Kidney (tissue), 14 donors: ENCODE measurements around the gene SRBD1. TPM values are rescaled to one million over a fixed set of nuclear protein-coding genes. Genes with fewer than 3 reads are reported as not detected.

Experiments used
- DNase-seq, 5 donors: peaks; one replicate each; pipeline ENCODE4 v3.0.0-alpha.2; 2013 to 2020
- FAIRE-seq: peaks from 2 replicates; lab custom pipeline; 2012; peaks lifted over from hg19 to GRCh38; lab: Jason Lieb, UNC
- H3K27ac ChIP-seq, 2 donors: one replicate each; pipeline ENCODE4 v1.7.0; 2013; ENCODE audit warnings: low read depth in 2 of 2, low read length in 2 of 2, inconsistent platforms in 1 of 2
- H3K27me3 ChIP-seq: one replicate; pipeline ENCODE4 v1.7.1; 2013; ENCODE audit warnings: low read length, inconsistent platforms; ENCODE audit not compliant: control insufficient read depth, insufficient read depth
- H3K36me3 ChIP-seq, 3 donors: one replicate each; pipeline versions ENCODE4 v1.7.0 to v1.7.1; 2013; ENCODE audit warnings: low read length in 3 of 3, control low read depth in 1 of 3, inconsistent platforms in 1 of 3; ENCODE audit not compliant: insufficient read depth in 3 of 3, control insufficient read depth in 2 of 3
- H3K4me1 ChIP-seq, 3 donors: one replicate each; pipeline versions ENCODE4 v1.7.0 to v1.7.1; 2013; ENCODE audit warnings: low read length in 3 of 3, inconsistent platforms in 1 of 3, low read depth in 1 of 3; ENCODE audit not compliant: control insufficient read depth in 2 of 3, insufficient read depth in 2 of 3
- H3K4me3 ChIP-seq, 3 donors: one replicate each; pipeline versions ENCODE4 v1.7.0 to v1.8.1; 2013; ENCODE audit warnings: low read length in 3 of 3, control low read depth in 1 of 3, inconsistent platforms in 1 of 3
- H3K9ac ChIP-seq, 3 donors: one replicate each; pipeline versions ENCODE4 v1.7.0 to v1.7.1; 2013; ENCODE audit warnings: low read length in 3 of 3, control low read depth in 1 of 3, inconsistent platforms in 1 of 3
- H3K9me3 ChIP-seq, 3 donors: one replicate each; pipeline versions ENCODE4 v1.7.0 to v1.7.1; 2013; ENCODE audit warnings: low read length in 3 of 3, control low read depth in 1 of 3, inconsistent platforms in 1 of 3; ENCODE audit not compliant: control insufficient read depth in 2 of 3, insufficient read depth in 1 of 3
- CTCF ChIP-seq: IDR thresholded peaks from 3 replicates; pipeline ENCODE4 v1.5.1; 2012; ENCODE audit warnings: mild to moderate bottlenecking, moderate library complexity, borderline replicate concordance; ENCODE audit not compliant: insufficient read depth; ENCODE audit errors: extremely low read depth
- intact Hi-C: fragments of 100-400 bp; cut with DNase I; formaldehyde crosslinking; loops from one replicate; pipeline ENCODE4 v1.11.1; 2022
- polyA plus RNA-seq: library from polyadenylated mRNA; stranded (reverse); fragments of 350-450 nt; fragmentation: Illumina TruSeq; extraction: RNeasy Lipid Tissue Mini Kit (QIAGEN cat#74804); gene quantifications from one replicate; pipeline ENCODE4 v1.2.3, GENCODE V29; 2014; ENCODE audit warnings: low read depth, low replicate concordance; ENCODE audit not compliant: insufficient read depth
- total RNA-seq: library from RNA; stranded (reverse); fragmentation: NEBNext Ultra II Directional; extraction: Animal tissue kit (Norgen Biotek cat#: 25700); gene quantifications from one replicate; pipeline ENCODE4 v1.2.1, GENCODE V29; 2021
- donor health status: control.
- donor health status: control.
- donor health status: control.
- donor health status: control.
- donor health status: control.
- donor health status: DM: yes; HTN: yes; CAD: no.
- donor health status: Normal renal cell carcinoma (clear cell type).

The SRBD1 gene
- total and polyA plus RNA-seq, 2 donors from 2014 or later, result 5.4 to 19.5 TPM

DNA sequence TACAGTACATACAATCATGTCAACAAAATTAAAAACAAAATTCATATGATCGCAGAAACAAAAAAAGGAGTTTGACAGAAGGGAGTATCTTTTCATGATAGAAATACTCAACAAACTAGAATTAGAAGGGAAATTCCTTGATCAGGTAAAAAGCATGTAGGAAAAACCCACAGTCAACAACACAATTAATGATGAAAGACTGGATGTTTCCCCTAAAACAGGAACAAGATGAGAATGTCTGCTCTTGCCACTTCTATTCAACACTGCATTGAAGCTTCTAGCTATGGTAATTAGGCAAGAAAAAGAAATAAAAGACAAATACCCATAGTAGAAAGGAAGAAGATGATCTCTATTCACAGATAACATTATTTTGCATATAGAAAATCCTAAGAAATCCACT, 87.1 kb downstream of the SRBD1 start:
- no peak for DNase-seq
- no peak for FAIRE-seq
- Histone ChIP-seq H3K36me3 (no peaks in the 10 kb centered on the region), H3K27me3 (no peaks in the 10 kb centered on the region), H3K9ac (no peak overlapping the region), H3K27ac (no peak overlapping the region), H3K4me3 (no peak overlapping the region), H3K9me3 (no peaks in the 10 kb centered on the region), H3K4me1 (no peaks in the 10 kb centered on the region)
- TF ChIP-seq CTCF, result no peak
- intact Hi-C loops, result no loop called here

- intact Hi-C loops, result no loop called here
- H3K9me3 ChIP-seq, result no peaks in the 10 kb centered on the region
- H3K36me3 ChIP-seq, result no peaks in the 10 kb centered on the region
- no peak overlapping the region for H3K27ac ChIP-seq
- no peak overlapping the region for H3K9ac ChIP-seq
- H3K27me3 ChIP-seq, result no peaks in the 10 kb centered on the region
- no peak for FAIRE-seq
- no peak overlapping the region for H3K4me3 ChIP-seq
- TF ChIP-seq CTCF, result no peak
- no peaks in the 10 kb centered on the region for H3K4me1 ChIP-seq
- no peak for DNase-seq
Observed at GRCh38 chr2:45518546-45518945, 92.5 kb downstream of the SRBD1 start.

DNA sequence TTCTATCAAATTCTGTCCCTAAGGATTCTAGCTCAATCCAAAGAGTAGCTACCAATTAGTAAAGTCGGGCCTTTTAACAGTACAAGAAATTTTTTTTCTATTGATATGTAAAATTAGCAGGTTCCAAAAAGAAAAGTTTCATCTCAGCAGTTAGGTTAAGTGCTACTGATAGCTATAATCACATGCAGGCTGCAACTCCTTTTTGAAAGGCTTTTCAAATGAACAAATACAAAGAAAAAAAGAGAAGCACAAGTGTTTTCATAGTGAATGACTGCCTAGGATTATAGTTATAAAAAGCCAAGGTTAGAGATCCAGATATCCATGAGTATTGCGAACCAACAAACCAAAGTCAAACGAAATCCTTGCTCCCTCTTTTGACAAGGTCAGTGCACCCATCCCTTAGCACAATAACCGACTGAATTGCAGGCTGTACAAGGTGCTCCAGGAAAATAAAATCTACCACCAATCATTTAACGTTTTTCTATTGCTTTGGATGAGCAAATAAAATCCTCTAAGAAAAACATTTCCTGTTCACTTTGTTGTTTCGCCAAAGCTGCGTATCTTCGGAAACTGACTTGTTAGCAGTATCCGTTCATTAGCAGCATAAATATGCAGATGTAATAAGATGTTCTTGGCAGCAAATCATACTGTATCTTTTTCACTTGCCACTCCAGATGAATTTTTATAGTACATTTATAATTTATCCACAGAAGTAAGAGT, 100.2 kb downstream of the SRBD1 start:
- Histone ChIP-seq H3K27me3 (no peaks in the 10 kb centered on the region), H3K4me1 (no peaks in the 10 kb centered on the region), H3K9me3 (no peaks in the 10 kb centered on the region), H3K27ac (no peak overlapping the region), H3K36me3 (no peaks in the 10 kb centered on the region), H3K9ac (no peak overlapping the region), H3K4me3 (no peak overlapping the region)
- no peak for FAIRE-seq
- no peak for DNase-seq
- no peak for TF ChIP-seq CTCF
- intact Hi-C loops, result no loop called here

DNA sequence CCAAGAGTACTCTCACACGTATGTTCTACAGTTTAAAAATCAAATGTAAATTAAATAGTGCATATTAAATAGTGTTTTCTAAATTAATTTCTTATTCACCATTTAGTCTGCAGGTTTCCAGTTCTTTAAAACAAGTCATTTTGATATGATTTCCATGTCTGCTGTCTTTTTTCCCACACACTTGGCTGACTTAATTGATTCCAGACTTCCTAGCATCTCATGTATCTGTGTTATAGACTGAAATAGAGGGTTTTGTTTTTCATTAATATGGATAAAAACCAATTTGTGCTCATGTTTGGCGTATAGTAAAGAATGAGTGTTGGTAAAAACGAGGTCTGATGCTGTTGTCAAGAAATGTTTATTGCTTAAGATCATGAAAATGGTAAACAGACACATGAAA, 104.3 kb downstream of the SRBD1 start:
- Histone ChIP-seq H3K4me1 (no peaks in the 10 kb centered on the region), H3K9me3 (no peaks in the 10 kb centered on the region), H3K4me3 (no peak overlapping the region), H3K36me3 (no peaks in the 10 kb centered on the region), H3K27me3 (no peaks in the 10 kb centered on the region), H3K9ac (no peak overlapping the region), H3K27ac (no peak overlapping the region)
- DNase-seq, result no peak
- no peak for FAIRE-seq
- intact Hi-C loops, result no loop called here
- no peak for TF ChIP-seq CTCF
